Measurements from ENCODE around the gene MICAL2.

MICAL2 gene

DNA sequence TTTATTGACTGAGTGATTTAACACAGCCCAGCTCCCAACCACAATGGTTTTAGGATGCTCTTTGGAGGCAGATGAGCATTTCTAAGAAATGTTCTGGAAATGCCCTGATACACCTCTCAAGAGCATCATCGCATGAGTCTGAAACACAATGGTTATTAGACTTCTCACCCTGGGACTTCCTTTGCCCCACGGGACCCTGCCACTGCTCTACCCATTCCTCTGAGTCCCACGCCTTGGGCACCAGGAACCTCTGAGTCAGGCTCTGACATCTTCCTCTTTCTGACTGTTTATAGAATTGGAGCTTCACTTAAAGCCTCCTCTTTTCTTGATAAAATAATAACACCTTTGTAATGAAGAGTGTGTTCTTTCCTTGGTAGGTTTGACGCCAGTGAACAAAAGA, 181.4 kb downstream of the MICAL2 start:
- DNase-seq = no peak

GRCh38 chr11:12292766-12293165, 182.4 kb downstream of the MICAL2 start:
- DNase-seq = no peak

- no peak for DNase-seq
These were observed 183.1 kb downstream of the MICAL2 start for GRCh38 chr11:12293486-12293885.

DNA sequence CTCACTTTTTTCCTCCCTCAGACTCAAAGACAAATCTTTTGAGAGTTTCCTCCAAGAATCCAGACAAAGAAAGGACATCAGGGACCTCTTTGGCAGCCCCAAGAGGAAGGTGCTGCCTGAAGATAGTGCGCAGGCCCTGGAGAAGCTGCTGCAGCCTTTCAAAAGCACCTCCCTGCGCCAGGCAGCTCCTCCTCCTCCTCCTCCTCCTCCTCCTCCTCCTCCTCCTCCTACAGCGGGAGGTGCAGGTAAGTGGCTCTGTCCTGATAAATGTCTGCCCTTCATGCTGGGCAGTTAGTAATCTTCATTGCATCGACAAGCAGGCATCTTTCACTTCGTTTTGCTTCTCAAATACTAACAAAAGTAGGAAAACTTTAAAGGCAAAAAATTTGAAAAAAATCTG, 184.2 kb downstream of the MICAL2 start:
- DNase-seq = no peak

- DNase-seq = no peak
These were observed 185.6 kb downstream of the MICAL2 start for GRCh38 chr11:12295943-12296342.

GRCh38 chr11:12298610-12299009, 188.2 kb downstream of the MICAL2 start:
- DNase-seq = no peak

GRCh38 chr11:12301379-12301778, 191.0 kb downstream of the MICAL2 start:
- no peak for DNase-seq

- no peak for DNase-seq
These were observed 193.2 kb downstream of the MICAL2 start for GRCh38 chr11:12303421-12304149.

DNA sequence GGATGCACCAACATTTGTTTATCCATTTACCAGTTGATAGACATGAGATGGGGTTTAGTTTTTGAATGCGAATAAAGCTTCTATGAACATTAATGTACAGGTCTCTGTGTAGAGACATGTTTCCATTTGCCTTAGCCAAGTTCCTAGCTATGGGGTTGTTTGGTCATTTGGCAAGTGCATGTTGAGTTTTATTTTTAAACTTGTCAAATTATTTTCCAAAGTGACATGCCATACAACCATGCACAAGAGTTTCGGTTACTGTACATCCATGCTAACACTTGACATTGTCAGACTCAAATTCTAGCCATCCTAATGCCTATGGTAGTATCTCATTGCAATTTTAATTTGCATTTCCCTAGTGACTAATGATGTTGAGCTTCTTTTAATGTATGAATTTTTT, 196.4 kb downstream of the MICAL2 start:
- DNase-seq = no peak

DNA sequence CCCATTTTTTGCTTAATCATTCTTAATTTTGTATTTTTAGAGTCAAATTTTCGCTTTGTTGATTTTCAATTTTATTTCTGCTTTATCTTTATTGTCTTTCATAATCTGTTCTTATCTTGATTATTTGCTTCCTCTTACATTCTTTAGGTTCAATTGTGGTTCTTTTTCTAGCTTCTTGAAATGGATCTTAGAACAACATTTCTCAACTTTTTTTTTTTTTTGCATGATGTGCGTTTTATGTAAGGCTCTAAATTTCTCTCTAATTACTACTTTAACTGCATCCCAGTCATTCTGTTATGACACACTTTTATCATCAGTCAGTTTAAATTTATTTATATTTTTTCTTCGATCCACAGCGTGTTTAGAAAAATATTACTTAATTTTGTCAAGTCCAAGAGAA, 201.7 kb downstream of the MICAL2 start:
- no peak for DNase-seq
